Mammary epithelial cell (primary cell): Measurements from ENCODE around the gene COL4A4.

ENCODE experiments used
- EZH2 ChIP-seq: IDR thresholded peaks from 2 replicates; pipeline ENCODE4 v1.6.1; 2012; ENCODE audit warnings: low read length, inconsistent platforms, borderline replicate concordance
- TF ChIP-seq, protein P1 (sequence below), 2 donors: IDR thresholded peaks in 1 of 2; conservative IDR thresholded peaks in 1 of 2; 2 replicates each; pipeline ENCODE4 v1.5.1; 2011 to 2012; ENCODE audit warnings: inconsistent platforms in 2 of 2, low read length in 2 of 2, mild to moderate bottlenecking in 2 of 2, control low read depth in 1 of 2, low read depth in 1 of 2; ENCODE audit not compliant: insufficient read depth in 1 of 2; ENCODE audit errors: extremely low read depth in 1 of 2

DNA sequence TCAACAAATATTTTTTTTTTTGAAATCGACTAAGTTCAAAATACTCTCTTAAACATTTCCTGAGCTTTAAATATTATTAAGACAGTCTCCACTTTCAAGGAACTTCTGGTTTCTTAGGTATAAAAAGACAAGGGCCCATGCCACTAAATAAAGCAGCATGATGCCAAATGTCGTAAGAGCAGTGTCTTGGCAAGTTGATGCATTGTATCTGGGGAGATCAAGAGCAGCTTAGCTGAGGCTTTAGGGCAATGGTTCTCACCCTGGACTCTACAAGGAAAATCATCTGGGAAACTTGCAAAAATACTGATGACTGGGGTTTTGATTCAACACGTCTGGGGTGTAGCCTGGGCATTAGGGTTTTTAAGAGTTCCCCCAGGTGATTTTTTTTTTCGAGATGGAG is 41.7 kb upstream of the COL4A4 start:
- no peak for TF ChIP-seq EZH2
- TF ChIP-seq, protein P1, sequence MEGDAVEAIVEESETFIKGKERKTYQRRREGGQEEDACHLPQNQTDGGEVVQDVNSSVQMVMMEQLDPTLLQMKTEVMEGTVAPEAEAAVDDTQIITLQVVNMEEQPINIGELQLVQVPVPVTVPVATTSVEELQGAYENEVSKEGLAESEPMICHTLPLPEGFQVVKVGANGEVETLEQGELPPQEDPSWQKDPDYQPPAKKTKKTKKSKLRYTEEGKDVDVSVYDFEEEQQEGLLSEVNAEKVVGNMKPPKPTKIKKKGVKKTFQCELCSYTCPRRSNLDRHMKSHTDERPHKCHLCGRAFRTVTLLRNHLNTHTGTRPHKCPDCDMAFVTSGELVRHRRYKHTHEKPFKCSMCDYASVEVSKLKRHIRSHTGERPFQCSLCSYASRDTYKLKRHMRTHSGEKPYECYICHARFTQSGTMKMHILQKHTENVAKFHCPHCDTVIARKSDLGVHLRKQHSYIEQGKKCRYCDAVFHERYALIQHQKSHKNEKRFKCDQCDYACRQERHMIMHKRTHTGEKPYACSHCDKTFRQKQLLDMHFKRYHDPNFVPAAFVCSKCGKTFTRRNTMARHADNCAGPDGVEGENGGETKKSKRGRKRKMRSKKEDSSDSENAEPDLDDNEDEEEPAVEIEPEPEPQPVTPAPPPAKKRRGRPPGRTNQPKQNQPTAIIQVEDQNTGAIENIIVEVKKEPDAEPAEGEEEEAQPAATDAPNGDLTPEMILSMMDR (conservative IDR thresholded peaks at IDR 0.05 in 1 of 2, IDR thresholded peaks at IDR 0.05 in 1 of 2; ENCODE audit: extremely low read depth in 1 of 2, insufficient read depth in 1 of 2, low read depth in 1 of 2, low read length in 2 of 2) = no peak
